Transverse colon (tissue), 4 donors: ENCODE measurements around the gene MTMR12. TPM values are rescaled to one million over a fixed set of nuclear protein-coding genes. Genes with fewer than 3 reads are reported as not detected.

Source experiments
- DNase-seq: peaks from one replicate; pipeline ENCODE4 v3.0.0-alpha.2; 2019
- H3K27ac ChIP-seq, 4 donors: fragments of 200-600 bp; sonication (generic); 2 replicates each; pipeline ENCODE4 v1.5.1; 2016 to 2018; ENCODE audit warnings: inconsistent platforms in 4 of 4
- H3K27me3 ChIP-seq: fragments of 200-600 bp; sonication (generic); 2 replicates; pipeline ENCODE4 v1.5.1; 2017; ENCODE audit warnings: inconsistent platforms
- H3K36me3 ChIP-seq, 4 donors: fragments of 200-600 bp; sonication (generic); 2 replicates each; pipeline ENCODE4 v1.5.1; 2017 to 2019; ENCODE audit warnings: inconsistent platforms in 4 of 4
- H3K4me1 ChIP-seq, 4 donors: fragments of 200-600 bp; sonication (generic); 2 replicates each; pipeline ENCODE4 v1.5.1; 2017 to 2020; ENCODE audit warnings: inconsistent platforms in 4 of 4
- H3K4me3 ChIP-seq, 4 donors: fragments of 200-600 bp; sonication (generic); 1 replicate in 1 of 4; 2 replicates in 3 of 4; pipeline versions ENCODE4 v1.5.1 to v1.6.1; 2017 to 2019; ENCODE audit warnings: inconsistent platforms in 4 of 4
- H3K9me3 ChIP-seq, 2 donors: fragments of 200-600 bp; sonication (generic); 2 replicates each; pipeline ENCODE4 v1.5.1; 2017 to 2019; ENCODE audit warnings: inconsistent platforms in 2 of 2
- CTCF ChIP-seq, 5 experiments: fragments of 200-600 bp in 3 of 5; fragments of 450-650 bp in 2 of 5; sonication (generic) in 3 of 5; IDR thresholded peaks; 1 replicate in 2 of 5; 2 replicates in 3 of 5; pipeline ENCODE4 v1.5.1; 2016 to 2017; ENCODE audit warnings: antibody characterized with exemption in 5 of 5, inconsistent platforms in 3 of 5, mild to moderate bottlenecking in 2 of 5, moderate library complexity in 1 of 5
- EP300 ChIP-seq: sonication (generic); formaldehyde crosslinking; IDR thresholded peaks from one replicate; pipeline ENCODE4 v1.6.1; 2017; ENCODE audit warnings: antibody characterized with exemption, low read depth
- POLR2A ChIP-seq: fragments of 450-650 bp; IDR thresholded peaks from one replicate; pipeline ENCODE4 v1.6.1; 2016; ENCODE audit warnings: antibody characterized with exemption, mild to moderate bottlenecking, moderate library complexity
- POLR2AphosphoS5 ChIP-seq, 3 donors: sonication (generic); formaldehyde crosslinking; IDR thresholded peaks; one replicate each; pipeline ENCODE4 v1.6.1; 2016; ENCODE audit warnings: antibody characterized with exemption in 3 of 3
- WGBS, 2 donors: methylation state at CpG; one replicate each; pipeline ENCODE4 v1.1.5; 2018; ENCODE audit warnings: low coverage in 1 of 2; 5-methylcytosine and 5-hydroxymethylcytosine counted together
- in situ Hi-C, 4 donors: fragments of 200-750 bp; cut with MboI; loops; one replicate each; pipeline versions ENCODE4 v1.15.0 to v1.15.1; 2017; ENCODE audit warnings: low sequenced_read_pairs in 3 of 4, low pct_ligation_motif_present in 1 of 4, low pct_unique_long_range_greater_than_20kb in 1 of 4
- intact Hi-C: fragments of 100-400 bp; cut with DNase I; formaldehyde crosslinking; loops from one replicate; pipeline ENCODE4 v1.15.1; 2023; ENCODE audit warnings: low total_unique reads
- total RNA-seq, 4 donors: library from RNA; depleted of rRNA; stranded (reverse); fragments of >200 nt; gene quantifications; one replicate each; pipeline ENCODE4 v1.1.0, GENCODE V29; 2016

The MTMR12 gene
- total RNA-seq, 4 donors from 2014 or later = 10.1 to 27.9 (median 16.1) TPM

- Histone ChIP-seq H3K27ac (peak overlapping the region; percentile 29 to 70 (median 53)), H3K36me3 (peaks cover 0 to 15% (median 4%) of the 10 kb centered on the region in 4 donors), H3K4me1 (peaks cover 4 to 32% (median 18%) of the 10 kb centered on the region in 4 donors), H3K4me3 (no peak overlapping the region), H3K9me3 (no peaks in the 10 kb centered on the region), H3K27me3 (no peaks in the 10 kb centered on the region)
- TF ChIP-seq POLR2A = no peak
- TF ChIP-seq POLR2AphosphoS5 (IDR thresholded peaks at IDR 0.05) = no peak
- TF ChIP-seq EP300 = no peak
- TF ChIP-seq CTCF (IDR thresholded peaks at IDR 0.05) = no peak
- in situ Hi-C loops = loop anchor here in 2 of 4 donors (25.0 kb wide), 3 partner anchors 103 to 378 kb away; partner anchors contain the start of gene SUB1 (in 1 of the 2)
- WGBS, 2 donors = 66 to 71% methylated on average over 3 to 10 of the region's 10 CpGs
- intact Hi-C loops = no loop called here
- DNase-seq = no peak
Observed at GRCh38 chr5:32233696-32234447, 78.9 kb downstream of the MTMR12 start.

GRCh38 chr5:32233220-32233695 is 79.5 kb downstream of the MTMR12 start:
- H3K9me3 ChIP-seq = no peaks in the 10 kb centered on the region
- intact Hi-C loops (no loop called here), in situ Hi-C loops (loop anchor here in 2 of 4 donors (25.0 kb wide), 3 partner anchors 104 to 379 kb away; partner anchors contain the start of gene SUB1 (in 1 of the 2))
- peaks cover 0 to 9% (median 1%) of the 10 kb centered on the region in 4 donors for H3K36me3 ChIP-seq
- TF ChIP-seq EP300 (no peak), POLR2AphosphoS5 (IDR thresholded peaks at IDR 0.05) (no peak), POLR2A (no peak), CTCF (IDR thresholded peaks at IDR 0.05) (no peak)
- no peak overlapping the region for H3K4me3 ChIP-seq
- DNase-seq = no peak
- H3K27me3 ChIP-seq = no peaks in the 10 kb centered on the region
- WGBS, 2 donors = 64 to 80% methylated on average over 1 to 3 of the region's 3 CpGs
- peak overlapping the region; percentile 42 to 70 (median 53) for H3K27ac ChIP-seq
- H3K4me1 ChIP-seq = peaks cover 4 to 32% (median 18%) of the 10 kb centered on the region in 4 donors

- H3K4me3 ChIP-seq = no peak overlapping the region
- TF ChIP-seq EP300 (no peak), POLR2A (no peak), CTCF (IDR thresholded peaks at IDR 0.05) (peak; percentile 77 to 92 (median 84)), POLR2AphosphoS5 (IDR thresholded peaks at IDR 0.05) (peak in 1 of 3 donors; percentile 43)
- WGBS, 2 donors = 43% methylated on average over 11 of the region's 11 CpGs; no CpG with 5 or more reads in 1 of the 2 donors
- peak; percentile 86 for DNase-seq
- in situ Hi-C loops = loop anchor here in 2 of 4 donors (25.0 kb wide), 3 partner anchors 105 to 380 kb away; partner anchors contain the start of gene SUB1 (in 1 of the 2)
- no peaks in the 10 kb centered on the region for H3K9me3 ChIP-seq
- H3K36me3 ChIP-seq = peaks cover 0 to 6% (median 0%) of the 10 kb centered on the region in 4 donors
- intact Hi-C loops = no loop called here
- H3K4me1 ChIP-seq = peaks cover 4 to 32% (median 18%) of the 10 kb centered on the region in 4 donors
- peak overlapping the region; percentile 42 to 70 (median 53) for H3K27ac ChIP-seq
- no peaks in the 10 kb centered on the region for H3K27me3 ChIP-seq
Observed at GRCh38 chr5:32232441-32233219, 80.1 kb downstream of the MTMR12 start.

GRCh38 chr5:32231929-32232328 is 80.8 kb downstream of the MTMR12 start:
- Histone ChIP-seq H3K9me3 (no peaks in the 10 kb centered on the region), H3K4me1 (peaks cover 4 to 32% (median 18%) of the 10 kb centered on the region in 4 donors), H3K36me3 (no peaks in the 10 kb centered on the region), H3K27me3 (no peaks in the 10 kb centered on the region), H3K27ac (peak overlapping the region; percentile 42 to 70 (median 53)), H3K4me3 (no peak overlapping the region)
- in situ Hi-C loops (loop anchor here in 2 of 4 donors (25.0 kb wide), 3 partner anchors 105 to 380 kb away; partner anchors contain the start of gene SUB1 (in 1 of the 2)), intact Hi-C loops (no loop called here)
- no peak for TF ChIP-seq EP300
- no peak for TF ChIP-seq POLR2AphosphoS5 (IDR thresholded peaks at IDR 0.05)
- no peak for TF ChIP-seq CTCF (IDR thresholded peaks at IDR 0.05)
- no peak for TF ChIP-seq POLR2A
- 70% methylated on average over 8 of the region's 8 CpGs; no CpG with 5 or more reads in 1 of the 2 donors for WGBS, 2 donors
- DNase-seq = no peak
